ENCODE data around the gene ITPR1. TPM values are rescaled to one million over a fixed set of nuclear protein-coding genes. Genes with fewer than 3 reads are reported as not detected.

The ITPR1 gene
- total RNA-seq, 1 donor from 2014 or later = 84.5 TPM

DNA sequence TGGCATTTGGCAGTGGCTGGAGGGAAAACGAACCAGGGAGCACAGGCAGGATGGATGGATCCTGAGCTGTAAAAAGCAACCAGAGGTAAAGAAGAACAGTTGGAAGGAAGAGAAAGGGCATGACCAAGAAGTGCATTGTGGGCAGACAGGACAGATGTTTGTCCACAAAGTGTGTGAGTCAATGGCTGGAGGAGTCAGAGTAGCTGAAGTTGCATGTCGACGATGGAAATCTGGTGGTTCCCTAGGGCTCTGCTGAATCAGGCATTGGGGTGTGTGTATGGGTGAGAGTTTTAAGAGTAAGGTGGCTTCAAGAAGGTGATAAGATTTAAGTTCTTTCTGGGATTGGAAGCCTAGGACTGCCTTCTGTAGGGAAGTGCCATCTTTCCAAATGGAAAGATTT is 272.1 kb downstream of the ITPR1 start:
- no peak for DNase-seq
- intact Hi-C loops (cut with micrococcal nuclease) = no loop called here
- peaks cover 31% of the 10 kb centered on the region for H3K9me3 Mint-ChIP-seq
- peaks cover 89% of the 10 kb centered on the region for H3K36me3 Mint-ChIP-seq (ENCODE audit: low read depth)
- H3K27ac Mint-ChIP-seq = no peak overlapping the region
- no peak overlapping the region for H3K4me3 Mint-ChIP-seq
- no peaks in the 10 kb centered on the region for H3K27me3 Mint-ChIP-seq
- peaks cover 22% of the 10 kb centered on the region for H3K4me1 Mint-ChIP-seq

- DNase-seq = no peak
- H3K27ac Mint-ChIP-seq = no peak overlapping the region
- H3K36me3 Mint-ChIP-seq (ENCODE audit: low read depth) = peaks cover 90% of the 10 kb centered on the region
- peaks cover 31% of the 10 kb centered on the region for H3K4me1 Mint-ChIP-seq
- H3K27me3 Mint-ChIP-seq = no peaks in the 10 kb centered on the region
- intact Hi-C loops (cut with micrococcal nuclease) = no loop called here
- no peak overlapping the region for H3K4me3 Mint-ChIP-seq
- H3K9me3 Mint-ChIP-seq = peaks cover 29% of the 10 kb centered on the region
These were observed 273.1 kb downstream of the ITPR1 start for GRCh38 chr3:4766263-4766662.

DNA sequence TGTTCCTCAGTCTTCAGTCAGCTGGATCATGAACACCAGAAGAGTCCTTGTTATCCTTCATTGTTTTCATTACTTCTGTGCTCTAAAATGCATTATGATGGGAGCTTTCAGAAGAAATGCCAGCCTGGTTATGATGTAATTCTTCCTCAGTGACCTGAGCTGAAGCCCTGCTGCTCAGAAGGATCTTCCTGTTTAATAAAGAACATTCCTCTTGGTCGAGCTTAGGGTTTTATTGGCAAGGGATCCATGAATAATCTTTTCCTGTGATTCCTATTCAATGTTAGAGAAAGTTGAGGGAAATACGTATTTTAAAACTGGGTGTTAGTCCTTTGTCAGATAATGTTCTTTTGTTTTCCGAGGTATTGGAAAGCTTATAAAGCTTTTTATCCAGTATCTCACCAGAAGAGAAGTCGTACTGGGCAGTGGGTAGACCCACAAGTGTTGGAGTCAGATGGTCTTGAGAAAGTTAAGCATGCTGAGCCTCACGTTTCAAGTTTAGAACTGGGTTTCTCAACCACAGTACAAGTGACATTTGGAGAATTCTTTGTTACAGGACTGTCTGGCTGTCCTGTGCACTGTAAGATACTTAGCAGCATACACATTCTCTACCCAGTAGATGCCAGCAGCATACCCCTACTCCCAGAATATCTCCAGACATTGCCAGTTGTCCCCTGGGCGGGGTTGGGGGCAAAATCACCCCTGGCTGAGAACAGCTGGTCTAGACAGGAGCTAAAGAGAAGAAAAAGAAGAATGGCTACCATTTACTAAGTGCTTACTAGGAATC is 273.8 kb downstream of the ITPR1 start:
- peaks cover 30% of the 10 kb centered on the region for H3K4me1 Mint-ChIP-seq
- H3K9me3 Mint-ChIP-seq = peaks cover 25% of the 10 kb centered on the region
- H3K27me3 Mint-ChIP-seq = no peaks in the 10 kb centered on the region
- H3K36me3 Mint-ChIP-seq (ENCODE audit: low read depth) = peaks cover 88% of the 10 kb centered on the region
- no peak overlapping the region for H3K27ac Mint-ChIP-seq
- no peak for DNase-seq
- intact Hi-C loops (cut with micrococcal nuclease) = no loop called here
- no peak overlapping the region for H3K4me3 Mint-ChIP-seq

- H3K27ac Mint-ChIP-seq = peak overlapping the region; percentile 41
- intact Hi-C loops (cut with micrococcal nuclease) = no loop called here
- H3K4me1 Mint-ChIP-seq = peaks cover 41% of the 10 kb centered on the region
- no peak overlapping the region for H3K4me3 Mint-ChIP-seq
- no peaks in the 10 kb centered on the region for H3K27me3 Mint-ChIP-seq
- H3K36me3 Mint-ChIP-seq (ENCODE audit: low read depth) = peaks cover 86% of the 10 kb centered on the region
- H3K9me3 Mint-ChIP-seq = peaks cover 18% of the 10 kb centered on the region
- no peak for DNase-seq
These were observed 274.9 kb downstream of the ITPR1 start for GRCh38 chr3:4768021-4768420.

- H3K27me3 Mint-ChIP-seq = no peaks in the 10 kb centered on the region
- intact Hi-C loops (cut with micrococcal nuclease) = no loop called here
- peaks cover 87% of the 10 kb centered on the region for H3K36me3 Mint-ChIP-seq (ENCODE audit: low read depth)
- peak overlapping the region; percentile 41 for H3K27ac Mint-ChIP-seq
- H3K4me3 Mint-ChIP-seq = no peak overlapping the region
- DNase-seq = no peak
- peaks cover 18% of the 10 kb centered on the region for H3K9me3 Mint-ChIP-seq
- peaks cover 46% of the 10 kb centered on the region for H3K4me1 Mint-ChIP-seq
These were observed 275.4 kb downstream of the ITPR1 start for GRCh38 chr3:4768521-4768920.

- Mint-ChIP-seq H3K36me3 (ENCODE audit: low read depth) (peaks cover 82% of the 10 kb centered on the region), H3K9me3 (peaks cover 19% of the 10 kb centered on the region), H3K4me1 (peaks cover 50% of the 10 kb centered on the region), H3K27me3 (no peaks in the 10 kb centered on the region), H3K4me3 (no peak overlapping the region), H3K27ac (no peak overlapping the region)
- intact Hi-C loops (cut with micrococcal nuclease) = loop anchor here (10.0 kb wide), 1 partner anchor 386 kb away; no protein-coding TSS in a partner anchor
- DNase-seq = no peak
These were observed 277.4 kb downstream of the ITPR1 start for GRCh38 chr3:4770561-4770960.

GRCh38 chr3:4771243-4771642 is 278.1 kb downstream of the ITPR1 start:
- intact Hi-C loops (cut with micrococcal nuclease) = loop anchor here (10.0 kb wide), 1 partner anchor 386 kb away; no protein-coding TSS in a partner anchor
- H3K27me3 Mint-ChIP-seq = no peaks in the 10 kb centered on the region
- peaks cover 18% of the 10 kb centered on the region for H3K9me3 Mint-ChIP-seq
- H3K27ac Mint-ChIP-seq = peak overlapping the region; percentile 57
- no peak overlapping the region for H3K4me3 Mint-ChIP-seq
- DNase-seq = no peak
- H3K36me3 Mint-ChIP-seq (ENCODE audit: low read depth) = peaks cover 79% of the 10 kb centered on the region
- H3K4me1 Mint-ChIP-seq = peaks cover 54% of the 10 kb centered on the region

DNA sequence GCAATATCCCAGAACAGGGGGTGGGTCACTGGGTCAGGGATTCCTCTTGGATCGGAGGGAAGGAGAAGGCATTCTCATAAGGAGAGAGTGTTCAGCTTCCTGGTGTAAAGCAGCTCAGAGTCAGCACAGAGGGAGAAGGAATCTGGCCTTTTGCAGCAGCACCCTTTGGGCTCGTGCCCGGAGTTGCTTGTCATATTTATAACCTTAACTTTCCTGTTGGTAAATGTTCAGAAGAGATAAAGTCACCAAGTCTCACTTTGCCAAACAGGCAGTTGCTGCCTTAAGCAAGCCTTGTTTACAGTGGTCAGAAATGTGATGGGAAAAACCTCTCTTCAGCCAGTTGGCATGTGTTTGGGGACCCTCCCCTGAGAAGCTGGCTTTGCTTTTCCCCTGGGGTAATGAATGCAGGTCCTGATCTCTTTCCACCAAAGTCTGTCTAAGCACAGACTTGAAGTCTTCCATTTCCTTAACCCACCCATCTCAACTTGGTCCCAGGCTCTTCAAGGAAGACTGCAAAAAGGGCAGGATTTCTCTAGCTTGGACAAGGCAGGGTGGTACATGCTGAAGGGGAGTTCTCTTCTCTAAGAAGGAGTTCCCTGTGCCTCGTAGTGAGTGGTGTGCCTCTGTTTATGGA is 279.1 kb downstream of the ITPR1 start:
- DNase-seq = no peak
- Mint-ChIP-seq H3K4me1 (peaks cover 63% of the 10 kb centered on the region), H3K4me3 (no peak overlapping the region), H3K36me3 (ENCODE audit: low read depth) (peaks cover 72% of the 10 kb centered on the region), H3K27ac (peak overlapping the region; percentile 70), H3K27me3 (no peaks in the 10 kb centered on the region), H3K9me3 (peaks cover 16% of the 10 kb centered on the region)
- intact Hi-C loops (cut with micrococcal nuclease) = loop anchor here (10.0 kb wide), 1 partner anchor 387 kb away; no protein-coding TSS in a partner anchor

- Mint-ChIP-seq H3K4me3 (no peak overlapping the region), H3K9me3 (peaks cover 16% of the 10 kb centered on the region), H3K36me3 (ENCODE audit: low read depth) (peaks cover 69% of the 10 kb centered on the region), H3K4me1 (peaks cover 66% of the 10 kb centered on the region), H3K27me3 (no peaks in the 10 kb centered on the region), H3K27ac (peak overlapping the region; percentile 70)
- no peak for DNase-seq
- intact Hi-C loops (cut with micrococcal nuclease) = loop anchor here (10.0 kb wide), 1 partner anchor 388 kb away; no protein-coding TSS in a partner anchor
These were observed 279.7 kb downstream of the ITPR1 start for GRCh38 chr3:4772858-4773257.

DNA sequence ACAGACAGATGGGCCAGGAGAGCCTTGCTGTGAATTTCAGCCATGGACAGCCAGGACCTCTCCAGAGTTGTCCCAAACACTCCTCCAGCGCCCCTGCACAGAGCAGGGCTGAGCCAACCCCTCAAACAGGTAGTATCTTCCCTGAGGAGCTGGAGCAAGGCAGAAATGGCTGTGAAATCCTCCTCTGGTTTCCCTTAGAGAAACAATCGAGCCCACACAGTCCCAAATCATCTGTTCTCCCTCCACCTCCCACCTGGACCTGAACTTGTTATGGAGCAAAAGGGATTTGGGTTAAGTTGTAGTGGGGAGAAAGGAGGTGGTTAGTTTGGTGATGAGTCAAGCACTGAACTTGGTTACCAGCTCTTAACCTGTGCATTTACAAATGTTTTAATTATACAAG is 280.4 kb downstream of the ITPR1 start:
- Mint-ChIP-seq H3K4me3 (no peak overlapping the region), H3K9me3 (peaks cover 20% of the 10 kb centered on the region), H3K27me3 (no peaks in the 10 kb centered on the region), H3K27ac (peak overlapping the region; percentile 70), H3K36me3 (ENCODE audit: low read depth) (peaks cover 70% of the 10 kb centered on the region), H3K4me1 (peaks cover 72% of the 10 kb centered on the region)
- intact Hi-C loops (cut with micrococcal nuclease) = loop anchor here (10.0 kb wide), 1 partner anchor 389 kb away; no protein-coding TSS in a partner anchor
- no peak for DNase-seq

DNA sequence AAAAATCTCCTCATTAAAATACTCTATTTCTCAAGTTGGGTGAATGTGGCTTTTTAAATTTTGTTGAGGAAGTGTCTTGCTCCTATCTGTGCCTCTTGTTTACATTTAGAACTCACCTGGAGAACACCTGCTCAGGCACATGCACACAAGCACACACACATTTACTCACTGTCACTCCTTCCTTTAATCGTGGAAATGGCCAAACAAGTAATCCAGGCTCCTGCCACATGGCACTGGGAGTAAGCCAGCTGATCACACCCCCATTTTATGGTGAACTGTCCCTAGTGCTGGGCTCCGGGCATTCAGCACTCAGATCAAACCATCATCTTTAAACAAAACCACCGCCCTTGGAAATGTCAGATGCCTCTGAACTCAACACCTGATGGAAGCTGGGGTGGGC is 281.4 kb downstream of the ITPR1 start:
- peaks cover 76% of the 10 kb centered on the region for H3K4me1 Mint-ChIP-seq
- no peak overlapping the region for H3K4me3 Mint-ChIP-seq
- DNase-seq = no peak
- H3K9me3 Mint-ChIP-seq = peaks cover 21% of the 10 kb centered on the region
- peak overlapping the region; percentile 20 for H3K27ac Mint-ChIP-seq
- intact Hi-C loops (cut with micrococcal nuclease) = loop anchor here (10.0 kb wide), 1 partner anchor 390 kb away; no protein-coding TSS in a partner anchor
- peaks cover 73% of the 10 kb centered on the region for H3K36me3 Mint-ChIP-seq (ENCODE audit: low read depth)
- H3K27me3 Mint-ChIP-seq = no peaks in the 10 kb centered on the region

DNA sequence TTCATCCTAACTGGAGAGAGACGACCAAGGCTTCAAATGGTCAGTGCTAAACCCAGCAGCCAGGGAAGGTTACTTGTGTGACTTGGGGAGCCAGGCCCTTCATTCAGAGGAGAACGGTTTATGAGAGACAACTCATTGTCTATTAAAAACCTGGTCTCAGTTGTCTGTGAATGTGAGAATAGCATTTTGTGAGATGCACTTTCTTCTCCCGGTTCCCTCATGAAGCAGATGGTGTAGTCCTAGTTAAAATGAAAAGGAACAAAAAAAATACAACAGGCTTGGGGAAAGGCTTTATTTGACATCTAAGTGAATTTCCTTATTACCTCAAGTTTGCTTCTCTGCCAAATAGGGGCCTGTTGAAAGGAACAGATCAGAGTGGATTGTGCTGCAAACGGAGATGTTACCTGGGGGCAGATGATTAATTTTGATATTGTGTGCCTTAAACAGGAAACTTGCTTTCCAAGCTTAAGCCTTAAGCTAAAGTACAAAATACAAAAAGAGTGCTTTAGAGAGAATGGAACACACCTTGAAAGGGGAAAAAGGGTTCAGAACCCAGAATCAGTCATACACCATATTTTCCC is 283.3 kb downstream of the ITPR1 start:
- no peaks in the 10 kb centered on the region for H3K27me3 Mint-ChIP-seq
- intact Hi-C loops (cut with micrococcal nuclease) = loop anchor here (1.0 to 10.0 kb wide), 3 partner anchors 131 to 392 kb away; no protein-coding TSS in a partner anchor
- H3K4me1 Mint-ChIP-seq = peaks cover 61% of the 10 kb centered on the region
- peak overlapping the region; percentile 97 for H3K27ac Mint-ChIP-seq
- peaks cover 61% of the 10 kb centered on the region for H3K36me3 Mint-ChIP-seq (ENCODE audit: low read depth)
- peaks cover 21% of the 10 kb centered on the region for H3K9me3 Mint-ChIP-seq
- DNase-seq = no peak
- H3K4me3 Mint-ChIP-seq = peak overlapping the region; percentile 53

DNA sequence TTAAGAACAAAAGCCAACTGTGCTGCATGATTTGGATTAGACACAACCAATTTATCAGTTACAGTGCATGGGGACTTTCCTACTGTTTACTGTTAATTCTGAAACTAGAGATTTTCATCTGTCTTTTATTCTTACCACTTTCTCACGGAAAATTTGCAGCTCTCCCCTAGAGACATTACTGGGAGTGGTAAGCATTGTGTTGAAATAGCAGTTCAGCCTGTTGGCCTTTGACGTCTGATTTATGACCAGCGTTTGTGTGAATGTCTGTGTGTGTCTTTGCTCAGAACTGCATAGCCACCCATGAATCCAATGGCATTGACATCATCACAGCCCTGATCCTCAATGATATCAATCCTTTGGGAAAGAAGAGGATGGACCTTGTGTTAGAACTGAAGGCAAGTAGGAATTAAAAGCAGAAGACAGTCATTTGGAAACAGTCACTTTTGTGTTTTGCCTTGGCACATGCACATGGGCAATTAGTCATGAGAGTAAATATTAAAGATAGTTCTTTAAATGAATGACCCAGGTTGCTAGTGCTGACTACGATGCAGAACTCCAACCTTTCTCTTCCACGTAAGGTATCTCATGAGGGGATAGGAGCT is 283.9 kb downstream of the ITPR1 start:
- Mint-ChIP-seq H3K27me3 (no peaks in the 10 kb centered on the region), H3K27ac (peak overlapping the region; percentile 97), H3K4me3 (peak overlapping the region; percentile 60), H3K4me1 (peaks cover 59% of the 10 kb centered on the region), H3K36me3 (ENCODE audit: low read depth) (peaks cover 60% of the 10 kb centered on the region), H3K9me3 (peaks cover 21% of the 10 kb centered on the region)
- DNase-seq = peak; percentile 80
- intact Hi-C loops (cut with micrococcal nuclease) = loop anchor here (1.0 to 10.0 kb wide), 13 partner anchors 23 to 392 kb away; no protein-coding TSS in a partner anchor

Data from activated CD4-positive, alpha-beta T cell treated with anti-CD3 and anti-CD28 coated beads, Interleukin-2, amount 10 ng/mL, durations not matched to agents 24 days and 14 days (primary cell).